Measurements from ENCODE around the gene EHD1.

The EHD1 gene

GRCh38 chr11:64902102-64902900, 23.9 kb upstream of the EHD1 start:
- Histone ChIP-seq H2BK5ac (ENCODE audit: low read depth, low read length, poor library complexity) (no peak overlapping the region), H3K27ac (ENCODE audit: low read depth, low read length) (no peak overlapping the region), H3K79me2 (ENCODE audit: control insufficient read depth, insufficient read depth, low read length, poor library complexity) (no peaks in the 10 kb centered on the region), H3K79me1 (ENCODE audit: low read length) (no peaks in the 10 kb centered on the region), H4K8ac (ENCODE audit: low read depth, low read length) (no peak overlapping the region), H3K4me3 (ENCODE audit: low read depth, low read length) (peak overlapping the region; percentile 34), H3K23ac (ENCODE audit: low read length) (no peak overlapping the region), H3K27me3 (ENCODE audit: insufficient read depth, low read length) (no peaks in the 10 kb centered on the region), H3K4ac (ENCODE audit: low read depth, low read length) (no peak overlapping the region), H3K9ac (ENCODE audit: low read length) (no peak overlapping the region), H3K9me3 (ENCODE audit: insufficient read depth, low read depth, low read length) (peaks cover 5% of the 10 kb centered on the region), H2AK5ac (ENCODE audit: low read length) (no peak overlapping the region), H2BK12ac (ENCODE audit: low read length) (no peak overlapping the region), H2AFZ (ENCODE audit: insufficient read depth, low read length, poor library complexity) (no peak overlapping the region), H3K36me3 (ENCODE audit: control insufficient read depth in 1 of 2, insufficient read depth in 2 of 2, low read length in 2 of 2) (peaks cover 78 to 80% of the 10 kb centered on the region in 2 experiments), H3K14ac (ENCODE audit: low read length) (no peak overlapping the region), H3K4me2 (ENCODE audit: low read length) (no peak overlapping the region), H4K12ac (ENCODE audit: low read depth, low read length) (no peak overlapping the region), H4K91ac (ENCODE audit: low read depth, low read length) (no peak overlapping the region), H3K18ac (ENCODE audit: low read length) (no peak overlapping the region), H3K4me1 (ENCODE audit: control insufficient read depth in 1 of 2, insufficient read depth in 2 of 2, low read length in 2 of 2) (no peaks in the 10 kb centered on the region), H2BK120ac (ENCODE audit: insufficient read depth, low read length, poor library complexity) (no peak overlapping the region)
- no CpG with 5 or more reads among the region's 30 CpGs for WGBS (ENCODE audit: extremely low coverage, insufficient coverage, insufficient read length)
- no peak for DNase-seq

GRCh38 chr11:64900774-64901173, 22.4 kb upstream of the EHD1 start:
- H3K79me2 ChIP-seq (ENCODE audit: control insufficient read depth, insufficient read depth, low read length, poor library complexity): no peaks in the 10 kb centered on the region
- no CpG with 5 or more reads among the region's 17 CpGs for WGBS (ENCODE audit: extremely low coverage, insufficient coverage, insufficient read length)
- H3K14ac ChIP-seq (ENCODE audit: low read length): no peak overlapping the region
- no peak overlapping the region for H3K4me2 ChIP-seq (ENCODE audit: low read length)
- no peaks in the 10 kb centered on the region for H3K79me1 ChIP-seq (ENCODE audit: low read length)
- H4K91ac ChIP-seq (ENCODE audit: low read depth, low read length): no peak overlapping the region
- no peak overlapping the region for H3K18ac ChIP-seq (ENCODE audit: low read length)
- no peak overlapping the region for H3K23ac ChIP-seq (ENCODE audit: low read length)
- no peak overlapping the region for H2AK5ac ChIP-seq (ENCODE audit: low read length)
- peaks cover 78 to 80% of the 10 kb centered on the region in 2 experiments for H3K36me3 ChIP-seq (ENCODE audit: control insufficient read depth in 1 of 2, insufficient read depth in 2 of 2, low read length in 2 of 2)
- DNase-seq: no peak
- no peak overlapping the region for H2BK5ac ChIP-seq (ENCODE audit: low read depth, low read length, poor library complexity)
- H3K9me3 ChIP-seq (ENCODE audit: insufficient read depth, low read depth, low read length): peaks cover 5% of the 10 kb centered on the region
- no peaks in the 10 kb centered on the region for H3K27me3 ChIP-seq (ENCODE audit: insufficient read depth, low read length)
- no peak overlapping the region for H3K4me3 ChIP-seq (ENCODE audit: low read depth, low read length)
- H2BK12ac ChIP-seq (ENCODE audit: low read length): no peak overlapping the region
- no peak overlapping the region for H3K9ac ChIP-seq (ENCODE audit: low read length)
- no peaks in the 10 kb centered on the region for H3K4me1 ChIP-seq (ENCODE audit: control insufficient read depth in 1 of 2, insufficient read depth in 2 of 2, low read length in 2 of 2)
- no peak overlapping the region for H2AFZ ChIP-seq (ENCODE audit: insufficient read depth, low read length, poor library complexity)
- no peak overlapping the region for H4K12ac ChIP-seq (ENCODE audit: low read depth, low read length)
- no peak overlapping the region for H3K4ac ChIP-seq (ENCODE audit: low read depth, low read length)
- H3K27ac ChIP-seq (ENCODE audit: low read depth, low read length): no peak overlapping the region
- H4K8ac ChIP-seq (ENCODE audit: low read depth, low read length): no peak overlapping the region
- H2BK120ac ChIP-seq (ENCODE audit: insufficient read depth, low read length, poor library complexity): no peak overlapping the region

GRCh38 chr11:64900263-64900678, 21.9 kb upstream of the EHD1 start:
- Histone ChIP-seq H3K4me1 (ENCODE audit: control insufficient read depth in 1 of 2, insufficient read depth in 2 of 2, low read length in 2 of 2) (no peaks in the 10 kb centered on the region), H3K4me3 (ENCODE audit: low read depth, low read length) (no peak overlapping the region), H3K9ac (ENCODE audit: low read length) (no peak overlapping the region), H3K14ac (ENCODE audit: low read length) (no peak overlapping the region), H3K79me2 (ENCODE audit: control insufficient read depth, insufficient read depth, low read length, poor library complexity) (no peaks in the 10 kb centered on the region), H2BK12ac (ENCODE audit: low read length) (no peak overlapping the region), H3K27ac (ENCODE audit: low read depth, low read length) (no peak overlapping the region), H2AK5ac (ENCODE audit: low read length) (no peak overlapping the region), H3K27me3 (ENCODE audit: insufficient read depth, low read length) (no peaks in the 10 kb centered on the region), H3K79me1 (ENCODE audit: low read length) (no peaks in the 10 kb centered on the region), H3K18ac (ENCODE audit: low read length) (no peak overlapping the region), H4K91ac (ENCODE audit: low read depth, low read length) (no peak overlapping the region), H4K8ac (ENCODE audit: low read depth, low read length) (no peak overlapping the region), H3K23ac (ENCODE audit: low read length) (no peak overlapping the region), H2BK5ac (ENCODE audit: low read depth, low read length, poor library complexity) (no peak overlapping the region), H4K12ac (ENCODE audit: low read depth, low read length) (no peak overlapping the region), H2BK120ac (ENCODE audit: insufficient read depth, low read length, poor library complexity) (no peak overlapping the region), H2AFZ (ENCODE audit: insufficient read depth, low read length, poor library complexity) (no peak overlapping the region), H3K4ac (ENCODE audit: low read depth, low read length) (no peak overlapping the region), H3K4me2 (ENCODE audit: low read length) (no peak overlapping the region), H3K9me3 (ENCODE audit: insufficient read depth, low read depth, low read length) (peaks cover 3% of the 10 kb centered on the region), H3K36me3 (ENCODE audit: control insufficient read depth in 1 of 2, insufficient read depth in 2 of 2, low read length in 2 of 2) (peaks cover 76 to 78% of the 10 kb centered on the region in 2 experiments)
- DNase-seq: no peak
- WGBS (ENCODE audit: extremely low coverage, insufficient coverage, insufficient read length): no CpG with 5 or more reads among the region's 14 CpGs

GRCh38 chr11:64898541-64898940, 20.1 kb upstream of the EHD1 start:
- H4K8ac ChIP-seq (ENCODE audit: low read depth, low read length): no peak overlapping the region
- H4K12ac ChIP-seq (ENCODE audit: low read depth, low read length): no peak overlapping the region
- no peak overlapping the region for H3K4me2 ChIP-seq (ENCODE audit: low read length)
- DNase-seq: no peak
- no peak overlapping the region for H4K91ac ChIP-seq (ENCODE audit: low read depth, low read length)
- no peak overlapping the region for H3K9ac ChIP-seq (ENCODE audit: low read length)
- WGBS (ENCODE audit: extremely low coverage, insufficient coverage, insufficient read length): no CpG with 5 or more reads among the region's 19 CpGs
- no peaks in the 10 kb centered on the region for H3K27me3 ChIP-seq (ENCODE audit: insufficient read depth, low read length)
- H2BK12ac ChIP-seq (ENCODE audit: low read length): no peak overlapping the region
- H3K4me3 ChIP-seq (ENCODE audit: low read depth, low read length): no peak overlapping the region
- H3K23ac ChIP-seq (ENCODE audit: low read length): no peak overlapping the region
- no peak overlapping the region for H2AFZ ChIP-seq (ENCODE audit: insufficient read depth, low read length, poor library complexity)
- H2BK5ac ChIP-seq (ENCODE audit: low read depth, low read length, poor library complexity): no peak overlapping the region
- no peak overlapping the region for H3K27ac ChIP-seq (ENCODE audit: low read depth, low read length)
- peaks cover 81% of the 10 kb centered on the region in 2 experiments for H3K36me3 ChIP-seq (ENCODE audit: control insufficient read depth in 1 of 2, insufficient read depth in 2 of 2, low read length in 2 of 2)
- no peak overlapping the region for H3K4ac ChIP-seq (ENCODE audit: low read depth, low read length)
- H2BK120ac ChIP-seq (ENCODE audit: insufficient read depth, low read length, poor library complexity): no peak overlapping the region
- no peak overlapping the region for H3K18ac ChIP-seq (ENCODE audit: low read length)
- no peaks in the 10 kb centered on the region for H3K79me2 ChIP-seq (ENCODE audit: control insufficient read depth, insufficient read depth, low read length, poor library complexity)
- peaks cover 3% of the 10 kb centered on the region for H3K9me3 ChIP-seq (ENCODE audit: insufficient read depth, low read depth, low read length)
- H3K4me1 ChIP-seq (ENCODE audit: control insufficient read depth in 1 of 2, insufficient read depth in 2 of 2, low read length in 2 of 2): no peaks in the 10 kb centered on the region
- no peaks in the 10 kb centered on the region for H3K79me1 ChIP-seq (ENCODE audit: low read length)
- no peak overlapping the region for H2AK5ac ChIP-seq (ENCODE audit: low read length)
- H3K14ac ChIP-seq (ENCODE audit: low read length): no peak overlapping the region
